Measurements from ENCODE around the gene CIDEA.

DNA sequence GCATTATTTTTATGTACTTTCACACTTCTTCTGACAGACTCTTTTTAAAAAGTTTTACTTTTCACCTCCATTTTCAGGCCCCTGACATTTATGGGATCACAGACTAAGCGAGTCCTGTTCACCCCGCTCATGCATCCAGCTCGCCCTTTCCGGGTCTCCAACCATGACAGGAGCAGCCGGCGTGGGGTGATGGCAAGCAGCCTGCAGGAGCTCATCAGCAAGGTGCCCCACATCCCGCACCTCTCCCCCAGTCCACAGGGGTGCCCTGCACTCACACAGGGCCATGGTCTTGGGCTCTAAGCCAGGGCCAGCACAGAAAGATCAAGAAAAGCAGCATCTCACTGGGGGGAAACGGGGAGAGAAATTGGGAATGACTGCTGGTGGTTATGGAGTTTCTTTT lies 8.6 kb downstream of the CIDEA start:
- no peak for TF ChIP-seq EZH2 (IDR thresholded peaks at IDR 0.05; ENCODE audit: low read length, missing control alignments)
- TF ChIP-seq, protein P1, sequence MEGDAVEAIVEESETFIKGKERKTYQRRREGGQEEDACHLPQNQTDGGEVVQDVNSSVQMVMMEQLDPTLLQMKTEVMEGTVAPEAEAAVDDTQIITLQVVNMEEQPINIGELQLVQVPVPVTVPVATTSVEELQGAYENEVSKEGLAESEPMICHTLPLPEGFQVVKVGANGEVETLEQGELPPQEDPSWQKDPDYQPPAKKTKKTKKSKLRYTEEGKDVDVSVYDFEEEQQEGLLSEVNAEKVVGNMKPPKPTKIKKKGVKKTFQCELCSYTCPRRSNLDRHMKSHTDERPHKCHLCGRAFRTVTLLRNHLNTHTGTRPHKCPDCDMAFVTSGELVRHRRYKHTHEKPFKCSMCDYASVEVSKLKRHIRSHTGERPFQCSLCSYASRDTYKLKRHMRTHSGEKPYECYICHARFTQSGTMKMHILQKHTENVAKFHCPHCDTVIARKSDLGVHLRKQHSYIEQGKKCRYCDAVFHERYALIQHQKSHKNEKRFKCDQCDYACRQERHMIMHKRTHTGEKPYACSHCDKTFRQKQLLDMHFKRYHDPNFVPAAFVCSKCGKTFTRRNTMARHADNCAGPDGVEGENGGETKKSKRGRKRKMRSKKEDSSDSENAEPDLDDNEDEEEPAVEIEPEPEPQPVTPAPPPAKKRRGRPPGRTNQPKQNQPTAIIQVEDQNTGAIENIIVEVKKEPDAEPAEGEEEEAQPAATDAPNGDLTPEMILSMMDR (conservative IDR thresholded peaks at IDR 0.05 in 1 of 2, IDR thresholded peaks at IDR 0.05 in 1 of 2; ENCODE audit: low read depth in 1 of 2, low read length in 2 of 2): no peak
